Activated CD4-positive, alpha-beta T cell treated with anti-CD3 and anti-CD28 coated beads, Interleukin-2, amount 50 U/mL, for 4 hours (primary cell): ENCODE data around the gene RAPGEF2.
A peak's percentile ranks its signal among the peaks of the same experiment; 100 is the strongest.
"Not testable (repeated sequence)": the region's sequence is repeated elsewhere in the genome, so short reads cannot be mapped to it uniquely, and the experiment has no call there.

Experiments used
- DNase-seq, 2 experiments: peaks; one replicate each; pipeline ENCODE4 v3.0.0-alpha.2; 2020

RAPGEF2 gene

GRCh38 chr4:159098482-159099127 is 4.3 kb upstream of the RAPGEF2 start:
- no peak for DNase-seq

DNA sequence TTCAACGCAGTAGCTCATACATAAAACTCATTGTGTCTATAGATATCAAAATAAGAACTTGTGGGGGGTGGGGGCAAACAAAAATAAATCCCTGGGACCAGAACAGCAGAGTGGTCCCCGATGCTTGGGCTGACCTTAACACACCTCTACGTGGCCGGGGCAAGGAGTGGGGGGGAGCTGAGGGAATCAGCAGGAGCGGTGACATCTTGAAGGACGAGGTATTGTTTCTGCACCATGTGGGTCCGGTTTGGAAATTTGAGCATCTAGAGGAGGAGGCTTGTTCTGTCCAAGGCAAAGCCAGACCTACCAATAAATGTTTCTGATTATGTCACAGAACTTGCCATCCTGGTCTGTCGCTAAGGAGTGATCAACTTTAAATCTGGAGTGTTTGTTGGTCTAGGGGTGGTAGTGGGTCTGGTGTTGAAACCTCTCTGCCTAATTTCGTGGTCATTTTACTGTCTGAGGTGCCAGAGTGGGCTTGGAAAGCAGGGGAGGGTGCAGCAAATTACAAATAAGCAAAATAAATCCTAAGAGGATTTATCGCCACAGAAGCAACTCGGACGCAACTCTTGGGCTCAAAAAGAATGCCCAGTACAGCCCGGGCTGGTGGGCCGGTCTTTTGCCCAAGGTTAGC is 774 bp upstream of the RAPGEF2 start:
- no peak for DNase-seq

GRCh38 chr4:159103384-159103990 is 608 bp downstream of the RAPGEF2 start:
- peak in 1 of 2 experiments; percentile 17 for DNase-seq

- DNase-seq, result no peak
Measured at GRCh38 chr4:159104694-159105414, 2.0 kb downstream of the RAPGEF2 start.

- no peak for DNase-seq
Measured at GRCh38 chr4:159105761-159106243, 2.9 kb downstream of the RAPGEF2 start.

GRCh38 chr4:159106636-159107035 is 3.8 kb downstream of the RAPGEF2 start:
- no peak for DNase-seq

GRCh38 chr4:159107203-159107925 is 4.5 kb downstream of the RAPGEF2 start:
- DNase-seq, result no peak

GRCh38 chr4:159108124-159108523 is 5.2 kb downstream of the RAPGEF2 start:
- DNase-seq, result no peak

DNA sequence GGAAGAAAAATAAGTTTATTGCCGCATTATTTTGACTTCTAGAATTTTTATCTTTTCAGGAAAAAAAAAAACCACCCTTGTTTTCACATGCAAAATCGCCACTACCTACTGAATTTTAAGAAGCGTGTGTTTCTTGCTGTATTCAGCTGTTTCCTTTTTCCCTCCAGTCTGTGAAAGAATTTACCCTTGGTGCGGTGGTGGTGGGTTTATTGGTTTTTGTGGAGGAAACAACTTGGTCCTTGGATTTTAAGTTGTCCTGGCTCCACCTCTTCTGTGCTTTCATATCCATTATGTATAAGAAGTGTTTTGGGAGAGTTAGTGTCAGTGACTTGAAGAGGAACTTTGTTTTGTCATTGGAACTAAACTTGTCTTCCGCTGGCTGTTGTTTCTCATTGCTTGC is 8.1 kb downstream of the RAPGEF2 start:
- no peak for DNase-seq

- no peak for DNase-seq
Measured at GRCh38 chr4:159111416-159111815, 8.5 kb downstream of the RAPGEF2 start.

DNA sequence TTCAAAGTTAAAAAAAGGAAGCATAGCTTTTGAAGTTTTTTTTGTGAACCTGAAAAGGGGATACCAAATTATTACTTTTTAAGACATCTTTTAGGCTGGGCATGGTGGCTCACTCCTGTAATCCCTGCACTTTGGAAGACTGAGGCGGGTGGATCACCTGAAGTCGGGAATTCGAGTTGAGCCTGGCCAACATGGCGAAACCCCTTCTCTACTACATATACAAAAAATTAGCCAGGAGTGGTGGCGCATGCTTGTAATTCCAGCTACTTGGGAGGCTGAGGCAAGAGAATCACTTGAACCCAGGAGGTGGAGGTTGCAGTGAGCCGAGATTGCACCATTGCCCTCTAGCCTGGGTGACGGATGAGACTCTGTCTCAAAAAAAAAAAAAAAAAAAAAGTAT is 10.5 kb downstream of the RAPGEF2 start:
- DNase-seq, result not testable (repeated sequence)

DNA sequence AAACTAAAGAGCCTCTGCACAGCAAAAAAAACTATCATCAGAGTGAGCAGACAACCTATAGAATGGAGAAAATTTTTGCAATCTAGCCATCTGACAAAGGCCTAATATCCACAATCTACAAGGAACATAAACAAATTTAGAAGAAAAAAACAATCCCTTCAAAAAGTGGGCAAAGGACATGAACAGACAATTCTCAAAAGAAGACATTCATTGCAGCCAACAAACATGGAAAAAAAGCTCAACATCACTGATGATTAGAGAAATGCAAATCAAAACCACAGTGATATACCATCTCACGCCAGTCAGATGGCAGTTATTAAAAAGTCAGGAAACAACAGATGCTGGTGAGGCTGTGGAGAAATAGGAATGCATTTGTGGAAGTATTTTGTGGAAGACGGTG is 13.2 kb downstream of the RAPGEF2 start:
- DNase-seq, result not testable (repeated sequence)

DNA sequence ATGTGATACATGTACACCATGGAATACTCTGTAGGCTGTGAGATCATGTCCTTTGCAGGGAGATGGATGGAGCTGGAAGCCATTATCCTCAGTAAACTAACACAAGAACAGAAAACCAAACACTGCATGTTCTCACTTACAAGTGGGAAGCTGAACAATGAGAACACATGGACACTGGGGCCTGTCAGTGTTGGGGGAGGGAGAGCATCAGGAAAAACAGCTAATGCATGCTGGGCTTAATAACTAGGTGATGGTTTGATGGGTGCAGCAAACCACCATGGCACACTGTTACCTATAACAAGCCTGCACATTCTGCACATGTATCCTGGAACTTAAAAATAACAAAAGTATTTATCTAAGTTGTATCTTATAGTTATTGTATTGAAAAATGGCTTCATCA is 13.8 kb downstream of the RAPGEF2 start:
- DNase-seq, result not testable (repeated sequence)

- DNase-seq, result no peak
Measured at GRCh38 chr4:159117564-159117963, 14.7 kb downstream of the RAPGEF2 start.

- DNase-seq, result no peak
Measured at GRCh38 chr4:159117968-159118367, 15.1 kb downstream of the RAPGEF2 start.

DNA sequence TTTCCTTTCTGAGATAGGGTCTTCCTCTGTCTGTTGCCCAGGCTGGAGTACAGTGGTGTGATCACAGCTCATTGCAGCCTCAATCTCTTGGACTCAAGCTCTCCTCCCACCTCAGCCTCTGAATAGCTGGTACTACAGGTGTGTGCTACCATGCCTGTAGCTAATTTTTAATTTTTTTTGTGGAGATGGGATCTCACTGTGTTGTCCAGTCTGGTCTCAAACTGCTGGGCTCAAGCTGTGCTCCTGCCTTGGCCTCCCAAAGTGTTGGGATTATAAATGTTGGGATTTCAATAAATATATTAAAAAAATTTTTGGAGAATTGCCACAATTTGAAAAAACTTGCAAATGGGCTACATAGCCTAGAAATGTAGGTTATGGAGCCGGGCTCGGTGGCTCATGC is 18.5 kb downstream of the RAPGEF2 start:
- no peak for DNase-seq

- no peak for DNase-seq
Measured at GRCh38 chr4:159126716-159127115, 23.8 kb downstream of the RAPGEF2 start.

- no peak for DNase-seq
Measured at GRCh38 chr4:159127745-159128518, 25.1 kb downstream of the RAPGEF2 start.

DNA sequence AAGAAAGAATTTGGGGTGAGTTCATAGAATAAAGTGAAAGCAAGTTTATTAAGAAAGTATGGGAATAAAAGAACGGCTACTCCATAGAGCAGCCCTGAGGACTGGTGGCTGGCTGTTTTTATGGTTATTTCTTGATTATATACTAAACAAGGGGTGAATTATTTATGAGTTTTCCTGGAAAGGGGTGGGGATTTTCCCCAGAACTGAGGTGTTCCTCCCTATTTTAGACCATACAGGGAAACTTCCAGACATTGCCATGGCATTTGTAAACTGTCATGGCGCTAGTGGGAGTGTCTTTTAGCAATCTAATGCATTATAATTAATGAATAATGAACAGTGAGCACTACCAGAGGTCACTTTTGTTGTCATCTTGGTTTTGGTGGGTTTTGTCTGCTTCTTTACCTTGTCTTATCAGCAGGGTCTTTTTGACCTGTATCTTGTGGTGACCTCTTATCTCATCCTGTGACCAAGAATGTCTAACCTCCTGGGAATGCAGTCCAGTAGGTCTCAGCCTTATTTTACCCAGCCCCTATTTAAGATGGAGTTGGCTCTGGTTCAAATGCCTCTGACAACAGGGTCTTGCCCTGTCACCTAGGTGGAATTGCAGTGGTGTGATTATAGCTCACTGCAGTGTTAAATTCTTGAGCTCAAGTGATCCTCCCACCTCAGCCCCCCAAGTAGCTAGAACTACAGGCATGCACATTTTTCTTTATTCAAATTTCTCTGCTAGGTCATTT is 27.1 kb downstream of the RAPGEF2 start:
- DNase-seq, result no peak

- no peak for DNase-seq
Measured at GRCh38 chr4:159131564-159131963, 28.7 kb downstream of the RAPGEF2 start.

DNA sequence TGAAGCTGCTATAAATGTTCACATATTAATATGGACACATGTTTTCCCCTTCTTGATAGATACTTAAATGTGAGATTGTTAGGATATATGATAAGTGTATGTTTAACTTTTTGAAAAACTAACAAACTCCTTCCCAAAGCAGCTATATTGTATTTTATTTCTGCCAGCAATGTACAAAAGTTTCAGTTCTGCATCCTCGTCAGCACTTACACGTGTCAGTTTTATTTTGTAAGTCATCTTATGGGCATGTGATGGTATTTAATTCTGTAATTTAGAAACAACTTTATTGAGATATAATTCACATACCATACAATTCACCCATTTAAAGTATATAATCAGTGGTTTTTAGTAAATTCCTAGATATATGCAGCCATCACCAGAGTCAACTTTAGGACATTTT is 31.6 kb downstream of the RAPGEF2 start:
- no peak for DNase-seq
